H1 (cell line): ENCODE results near the gene IL1RAPL1. TPM values are rescaled to one million over a fixed set of nuclear protein-coding genes. Genes with fewer than 3 reads are reported as not detected.

Experiments
- CTCF ChIA-PET: fragments of 300-600 bp; sonication (Branson Sonifier 250); formaldehyde crosslinking; loops from one replicate; lab custom pipeline; 2021; ENCODE audit not compliant: partially characterized antibody; lab: Charles Lee
- POLR2A ChIA-PET: fragments of 300-600 bp; sonication (Branson Sonifier 250); formaldehyde crosslinking; loops from one replicate; lab custom pipeline; 2021; ENCODE audit warnings: inconsistent platforms; ENCODE audit not compliant: partially characterized antibody; lab: Charles Lee
- DNase-seq, 2 experiments: peaks; one replicate each; pipeline versions ENCODE4 v3.0.0 to v3.0.0-alpha.2; 2010 to 2022; ENCODE audit warnings: low spot score in 2 of 2, low read depth in 1 of 2, mixed read lengths in 1 of 2
- FAIRE-seq: peaks from 2 replicates; lab custom pipeline; 2011; peaks lifted over from hg19 to GRCh38; lab: Jason Lieb, UNC
- H2AFZ ChIP-seq: 2 replicates; pipeline ENCODE4 v1.8.1; 2012; ENCODE audit warnings: low read length, inconsistent platforms
- H2AK5ac ChIP-seq: 2 replicates; pipeline ENCODE4 v1.6.1; 2013; ENCODE audit warnings: low read depth, low read length
- H2BK120ac ChIP-seq: replicated peaks from 2 replicates; pipeline ENCODE3; 2013; ENCODE audit warnings: low read depth, low read length, inconsistent platforms
- H2BK12ac ChIP-seq: 2 replicates; pipeline ENCODE4 v1.6.1; 2013; ENCODE audit warnings: low read depth, low read length
- H2BK15ac ChIP-seq: 2 replicates; pipeline ENCODE4 v1.6.1; 2013; ENCODE audit warnings: low read length
- H2BK20ac ChIP-seq: 2 replicates; pipeline ENCODE4 v1.6.1; 2013; ENCODE audit warnings: low read length
- H2BK5ac ChIP-seq: 2 replicates; pipeline ENCODE4 v1.6.1; 2013; ENCODE audit warnings: low read depth, low read length
- H3K14ac ChIP-seq: 2 replicates; pipeline ENCODE4 v1.6.1; 2013; ENCODE audit warnings: inconsistent platforms; ENCODE audit not compliant: insufficient read length
- H3K18ac ChIP-seq: 2 replicates; pipeline ENCODE4 v1.6.1; 2013; ENCODE audit warnings: low read length; ENCODE audit errors: extremely low read depth
- H3K23ac ChIP-seq: 2 replicates; pipeline ENCODE4 v1.6.1; 2013; ENCODE audit warnings: inconsistent platforms; ENCODE audit not compliant: insufficient read length
- H3K23me2 ChIP-seq: 2 replicates; pipeline ENCODE4 v1.6.1; 2013; ENCODE audit warnings: low read depth, low read length
- H3K27ac ChIP-seq: 2 replicates; pipeline ENCODE4 v1.6.1; 2011; ENCODE audit warnings: low read depth, low read length, inconsistent platforms
- H3K27me3 ChIP-seq, 4 experiments: replicated peaks in 1 of 4; 1 replicate in 1 of 4; 2 replicates in 3 of 4; pipeline versions ENCODE4 v1.6.1 to v1.8.1; 2011 to 2013; ENCODE audit warnings: low read length in 3 of 4, mild to moderate bottlenecking in 3 of 4, inconsistent platforms in 2 of 4, mixed read lengths in 2 of 4, moderate library complexity in 1 of 4; ENCODE audit not compliant: control insufficient read depth in 3 of 4, insufficient read depth in 3 of 4; ENCODE audit errors: extremely low read depth in 1 of 4
- H3K36me3 ChIP-seq, 4 experiments: 2 replicates each; pipeline versions ENCODE4 v1.6.1 to v1.8.1; 2011 to 2013; ENCODE audit warnings: mild to moderate bottlenecking in 4 of 4, low read length in 3 of 4, moderate library complexity in 2 of 4, control low read depth in 1 of 4, inconsistent platforms in 1 of 4; ENCODE audit not compliant: insufficient read depth in 4 of 4, control insufficient read depth in 2 of 4
- H3K4ac ChIP-seq: replicated peaks from 2 replicates; pipeline ENCODE3; 2013; ENCODE audit warnings: low read length, low read depth, mixed read lengths, inconsistent platforms; ENCODE audit not compliant: insufficient read length
- H3K4me1 ChIP-seq, 4 experiments: replicated peaks in 1 of 4; 1 replicate in 1 of 4; 2 replicates in 3 of 4; pipeline versions ENCODE4 v1.6.1 to v1.8.1; 2011 to 2013; ENCODE audit warnings: low read length in 3 of 4, inconsistent platforms in 2 of 4, mixed read lengths in 1 of 4; ENCODE audit not compliant: insufficient read depth in 4 of 4, control insufficient read depth in 3 of 4
- H3K4me2 ChIP-seq, 2 experiments: 2 replicates each; pipeline versions ENCODE4 v1.6.1 to v1.8.1; 2011 to 2013; ENCODE audit warnings: low read depth in 2 of 2, low read length in 2 of 2, control low read depth in 1 of 2, inconsistent platforms in 1 of 2, mild to moderate bottlenecking in 1 of 2; ENCODE audit not compliant: insufficient read depth in 1 of 2
- H3K4me3 ChIP-seq, 4 experiments: fragments of 200-600, 300-600 bp in 1 of 4; sonication (generic), shearing (Covaris generic), sonication (Bioruptor Twin) in 1 of 4; 2 replicates each; pipeline versions ENCODE4 v1.5.1 to v1.8.1; 2011 to 2016; ENCODE audit warnings: low read length in 4 of 4, low read depth in 3 of 4, control low read depth in 2 of 4, inconsistent platforms in 2 of 4, mild to moderate bottlenecking in 2 of 4, mixed read lengths in 1 of 4, moderate library complexity in 1 of 4; ENCODE audit not compliant: insufficient read depth in 2 of 4; ENCODE audit errors: extremely low read depth in 1 of 4
- H3K56ac ChIP-seq: replicated peaks from 2 replicates; pipeline ENCODE3; 2013; ENCODE audit warnings: low read depth, mild to moderate bottlenecking, mixed read lengths, low read length, inconsistent platforms; ENCODE audit not compliant: insufficient read length
- H3K79me1 ChIP-seq: 2 replicates; pipeline ENCODE4 v1.6.1; 2013; ENCODE audit warnings: low read depth, low read length, control low read depth
- H3K79me2 ChIP-seq, 2 experiments: 2 replicates each; pipeline versions ENCODE4 v1.6.1 to v1.8.1; 2012 to 2013; ENCODE audit warnings: low read length in 2 of 2, mild to moderate bottlenecking in 2 of 2, inconsistent platforms in 1 of 2; ENCODE audit not compliant: insufficient read depth in 2 of 2, control insufficient read depth in 1 of 2
- H3K9ac ChIP-seq, 4 experiments: replicated peaks in 1 of 4; 1 replicate in 1 of 4; 2 replicates in 3 of 4; pipeline versions ENCODE4 v1.6.1 to v1.8.1; 2011 to 2013; ENCODE audit warnings: low read depth in 3 of 4, low read length in 3 of 4, control low read depth in 2 of 4, mild to moderate bottlenecking in 2 of 4, moderate library complexity in 2 of 4, inconsistent platforms in 1 of 4; ENCODE audit errors: extremely low read depth in 1 of 4
- H3K9me3 ChIP-seq, 2 experiments: 2 replicates each; pipeline versions ENCODE4 v1.6.1 to v1.8.1; 2012 to 2013; ENCODE audit warnings: mild to moderate bottlenecking in 2 of 2, moderate library complexity in 2 of 2, control low read depth in 1 of 2, inconsistent platforms in 1 of 2, low read depth in 1 of 2, low read length in 1 of 2, mixed read lengths in 1 of 2; ENCODE audit not compliant: insufficient read depth in 2 of 2
- H4K20me1 ChIP-seq, 2 experiments: replicated peaks in 1 of 2; 2 replicates each; pipeline versions ENCODE3 to v1.8.1; 2011 to 2013; ENCODE audit warnings: inconsistent platforms in 2 of 2, low read length in 2 of 2, mild to moderate bottlenecking in 1 of 2; ENCODE audit not compliant: insufficient read depth in 2 of 2, control insufficient read depth in 1 of 2
- H4K5ac ChIP-seq: 2 replicates; pipeline ENCODE4 v1.6.1; 2013; ENCODE audit warnings: low read length, low read depth, mixed read lengths, inconsistent platforms; ENCODE audit not compliant: insufficient read length
- H4K8ac ChIP-seq: 2 replicates; pipeline ENCODE4 v1.8.0; 2013; ENCODE audit warnings: mild to moderate bottlenecking, moderate library complexity, low read length, inconsistent platforms; ENCODE audit not compliant: insufficient read depth; ENCODE audit errors: extremely low read depth
- H4K91ac ChIP-seq: replicated peaks from 2 replicates; pipeline ENCODE3; 2013; ENCODE audit warnings: low read length, mixed read lengths, inconsistent platforms; ENCODE audit not compliant: insufficient read length
- CHD1 ChIP-seq: IDR thresholded peaks from 2 replicates; pipeline ENCODE4 v1.6.1; 2012; ENCODE audit warnings: low read depth, low read length, improper control_type of control experiment
- EGR1 ChIP-seq: IDR thresholded peaks from 2 replicates; pipeline ENCODE4 v1.6.1; 2011; ENCODE audit warnings: low read depth, low read length, borderline replicate concordance
- GABPA ChIP-seq: IDR thresholded peaks from 2 replicates; pipeline ENCODE4 v1.6.1; 2011; ENCODE audit warnings: mild to moderate bottlenecking, low read length, moderate library complexity, borderline replicate concordance; ENCODE audit not compliant: insufficient read depth
- WGBS, 2 experiments: shearing (Covaris generic) in 1 of 2; methylation state at CpG; one replicate each; pipeline versions ENCODE4 v1.1.6 to v1.1.7; 2013 to 2015; ENCODE audit warnings: low lambda C conversion rate in 2 of 2, mixed read lengths in 2 of 2, inconsistent platforms in 1 of 2, low coverage in 1 of 2, missing lambda C conversion rate in 1 of 2; ENCODE audit not compliant: insufficient replicate concordance in 2 of 2, insufficient coverage in 1 of 2, insufficient read length in 1 of 2; ENCODE audit errors: extremely low coverage in 1 of 2, missing lambda C conversion rate in 1 of 2; 5-methylcytosine and 5-hydroxymethylcytosine counted together
- polyA plus RNA-seq, 7 experiments: library from polyadenylated mRNA; depleted of rRNA in 3 of 7; stranded (reverse) in 5 of 7; unstranded in 2 of 7; fragments of >200 nt in 5 of 7; fragments of 200-250 nt in 2 of 7; gene quantifications; 1 replicate in 5 of 7; 2 replicates in 1 of 7; 4 replicates in 1 of 7; pipeline versions ENCODE4 v1.2.1 to v1.2.3, GENCODE V29; 2011 to 2013; ENCODE audit warnings: missing spikeins in 2 of 7, mixed read lengths in 2 of 7
- total RNA-seq: library from RNA; stranded (reverse); fragmentation: NEBNext Ultra II Directional; extraction: Animal tissue kit (Norgen Biotek cat#: 25700); gene quantifications from 2 replicates; pipeline ENCODE4 v1.2.1, GENCODE V29; 2021

IL1RAPL1 gene
- total and polyA plus RNA-seq, 2 of the 8 experiments (the other 6 are each of a cell fraction or from before 2014, with no cell fraction given) = 0.11 to 0.35 TPM

GRCh38 chrX:29435396-29435795 is 848.1 kb downstream of the IL1RAPL1 start:
- Histone ChIP-seq H2BK120ac (no peak overlapping the region), H3K4me2 (no peak overlapping the region), H3K4ac (no peak overlapping the region), H3K79me1 (no peaks in the 10 kb centered on the region), H3K27me3 (no peaks in the 10 kb centered on the region), H3K23ac (no peak overlapping the region), H4K20me1 (no peaks in the 10 kb centered on the region), H3K23me2 (no peaks in the 10 kb centered on the region), H3K9me3 (0 out of 4 replicates have a peak, but pooled peaks cover 0 to 4% of the 10 kb centered on the region in 2 experiments), H3K18ac (no peak overlapping the region), H3K4me3 (no peak overlapping the region), H3K4me1 (no peaks in the 10 kb centered on the region), H3K14ac (no peak overlapping the region)
- no peak for FAIRE-seq
- POLR2A ChIA-PET = no interaction called here
- TF ChIP-seq GABPA = no peak
- no peak for TF ChIP-seq EGR1
- TF ChIP-seq CHD1 = no peak
- TF ChIP-seq, all 59 proteins: peak for 0
- Histone ChIP-seq H4K5ac (no peak overlapping the region), H4K91ac (no peak overlapping the region), H2BK5ac (no peak overlapping the region), H3K9ac (no peak overlapping the region), H2AFZ (no peak overlapping the region), H3K56ac (no peak overlapping the region), H2BK20ac (no peak overlapping the region), H2AK5ac (no peak overlapping the region), H4K8ac (no peak overlapping the region), H2BK12ac (no peak overlapping the region), H2BK15ac (no peak overlapping the region), H3K79me2 (no peaks in the 10 kb centered on the region), H3K36me3 (no peaks in the 10 kb centered on the region), H3K27ac (no peak overlapping the region)
- WGBS, 2 experiments = 94% methylated on average over 4 of the region's 4 CpGs; no CpG with 5 or more reads in 1 of the 2 experiments
- CTCF ChIA-PET = no interaction called here
- DNase-seq = no peak
